Esophagus muscularis mucosa (tissue), 4 donors: Measurements from ENCODE around the gene CMTM2. TPM values are rescaled to one million over a fixed set of nuclear protein-coding genes. Genes with fewer than 3 reads are reported as not detected.

Experiments used
- DNase-seq: peaks from one replicate; pipeline ENCODE4 v3.0.0-alpha.2; 2017; ENCODE audit errors: extremely low spot score
- H3K27ac ChIP-seq, 4 donors: fragments of 200-600 bp; sonication (generic); replicated peaks in 1 of 4; 1 replicate in 3 of 4; 2 replicates in 1 of 4; pipeline ENCODE4 v1.5.1; 2016 to 2019; ENCODE audit warnings: mild to moderate bottlenecking in 1 of 4
- H3K27me3 ChIP-seq, 4 donors: fragments of 200-600 bp; sonication (generic); one replicate each; pipeline versions ENCODE4 v1.5.1 to v1.6.0; 2016 to 2019
- H3K36me3 ChIP-seq, 4 donors: fragments of 200-600 bp; sonication (generic); one replicate each; pipeline ENCODE4 v1.5.1; 2016 to 2019
- H3K4me1 ChIP-seq, 4 donors: fragments of 200-600 bp; sonication (generic); one replicate each; pipeline ENCODE4 v1.5.1; 2016 to 2019
- H3K4me3 ChIP-seq, 4 donors: fragments of 200-600 bp; sonication (generic); 1 replicate in 2 of 4; 2 replicates in 2 of 4; pipeline ENCODE4 v1.5.1; 2016 to 2019; ENCODE audit warnings: mild to moderate bottlenecking in 4 of 4, moderate library complexity in 1 of 4
- H3K9me3 ChIP-seq, 4 donors: fragments of 200-600 bp; sonication (generic); 1 replicate in 3 of 4; 2 replicates in 1 of 4; pipeline ENCODE4 v1.5.1; 2016 to 2019
- EP300 ChIP-seq: sonication (generic); formaldehyde crosslinking; IDR thresholded peaks from one replicate; pipeline ENCODE4 v1.6.1; 2017; ENCODE audit warnings: antibody characterized with exemption
- POLR2A ChIP-seq: fragments of 450-650 bp; IDR thresholded peaks from one replicate; pipeline ENCODE4 v1.6.1; 2017; ENCODE audit warnings: antibody characterized with exemption, moderate library complexity, mild to moderate bottlenecking, low read depth
- POLR2AphosphoS5 ChIP-seq, 2 donors: sonication (generic); formaldehyde crosslinking; IDR thresholded peaks; one replicate each; pipeline ENCODE4 v1.6.1; 2017; ENCODE audit warnings: antibody characterized with exemption in 2 of 2
- WGBS: methylation state at CpG from one replicate; pipeline ENCODE4 v1.1.5; 2018; 5-methylcytosine and 5-hydroxymethylcytosine counted together
- intact Hi-C: fragments of 100-400 bp; cut with DNase I; formaldehyde crosslinking; loops from one replicate; pipeline ENCODE4 v1.15.1; 2023
- total RNA-seq, 4 donors: library from RNA; depleted of rRNA; stranded (reverse); fragments of >200 nt; gene quantifications; one replicate each; pipeline versions ENCODE4 v1.1.0 to v1.2.1, GENCODE V29; 2016
- TF ChIP-seq, protein P1 (sequence below), 3 experiments: fragments of 200-600 bp in 2 of 3; fragments of 450-650 bp in 1 of 3; sonication (generic) in 2 of 3; IDR thresholded peaks; one replicate each; pipeline ENCODE4 v1.5.1; 2017 to 2019; ENCODE audit warnings: antibody characterized with exemption in 3 of 3, mild to moderate bottlenecking in 2 of 3, moderate library complexity in 1 of 3

The CMTM2 gene
- total RNA-seq, 4 donors from 2014 or later = 1.8 TPM; not detected in 3

DNA sequence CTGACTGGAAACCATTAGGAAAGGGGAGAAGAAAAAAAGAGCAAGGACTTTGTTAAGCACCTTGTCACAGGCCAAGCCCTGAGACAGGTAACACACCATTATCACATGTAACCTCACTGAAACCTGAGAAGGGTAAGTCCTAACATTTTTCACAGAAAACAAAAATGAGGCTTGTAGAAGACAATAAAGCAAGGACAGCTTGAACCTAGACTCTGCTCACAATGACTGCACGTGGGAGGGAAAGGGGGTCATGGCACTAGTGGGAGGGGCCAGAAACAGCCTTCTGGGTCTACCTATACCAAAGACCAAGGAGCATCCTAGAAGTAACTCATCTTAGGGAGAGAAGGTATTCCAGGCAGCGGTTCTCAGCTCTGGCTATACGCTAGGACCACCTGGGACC lies 36.9 kb upstream of the CMTM2 start:
- intact Hi-C loops = no loop called here
- TF ChIP-seq POLR2A (no peak), EP300 (no peak), POLR2AphosphoS5 (IDR thresholded peaks at IDR 0.05) (no peak)
- TF ChIP-seq, protein P1, sequence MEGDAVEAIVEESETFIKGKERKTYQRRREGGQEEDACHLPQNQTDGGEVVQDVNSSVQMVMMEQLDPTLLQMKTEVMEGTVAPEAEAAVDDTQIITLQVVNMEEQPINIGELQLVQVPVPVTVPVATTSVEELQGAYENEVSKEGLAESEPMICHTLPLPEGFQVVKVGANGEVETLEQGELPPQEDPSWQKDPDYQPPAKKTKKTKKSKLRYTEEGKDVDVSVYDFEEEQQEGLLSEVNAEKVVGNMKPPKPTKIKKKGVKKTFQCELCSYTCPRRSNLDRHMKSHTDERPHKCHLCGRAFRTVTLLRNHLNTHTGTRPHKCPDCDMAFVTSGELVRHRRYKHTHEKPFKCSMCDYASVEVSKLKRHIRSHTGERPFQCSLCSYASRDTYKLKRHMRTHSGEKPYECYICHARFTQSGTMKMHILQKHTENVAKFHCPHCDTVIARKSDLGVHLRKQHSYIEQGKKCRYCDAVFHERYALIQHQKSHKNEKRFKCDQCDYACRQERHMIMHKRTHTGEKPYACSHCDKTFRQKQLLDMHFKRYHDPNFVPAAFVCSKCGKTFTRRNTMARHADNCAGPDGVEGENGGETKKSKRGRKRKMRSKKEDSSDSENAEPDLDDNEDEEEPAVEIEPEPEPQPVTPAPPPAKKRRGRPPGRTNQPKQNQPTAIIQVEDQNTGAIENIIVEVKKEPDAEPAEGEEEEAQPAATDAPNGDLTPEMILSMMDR (IDR thresholded peaks at IDR 0.05) = no peak
- DNase-seq = no peak
- H3K4me1 ChIP-seq = peaks cover 2 to 5% (median 3%) of the 10 kb centered on the region in 4 donors
- no peak overlapping the region for H3K27ac ChIP-seq
- H3K27me3 ChIP-seq = no peaks in the 10 kb centered on the region
- H3K9me3 ChIP-seq = no peaks in the 10 kb centered on the region
- H3K36me3 ChIP-seq = peaks cover 6 to 95% (median 62%) of the 10 kb centered on the region in 4 donors
- no peak overlapping the region for H3K4me3 ChIP-seq
- WGBS = 81% methylated on average over 3 of the region's 3 CpGs

DNA sequence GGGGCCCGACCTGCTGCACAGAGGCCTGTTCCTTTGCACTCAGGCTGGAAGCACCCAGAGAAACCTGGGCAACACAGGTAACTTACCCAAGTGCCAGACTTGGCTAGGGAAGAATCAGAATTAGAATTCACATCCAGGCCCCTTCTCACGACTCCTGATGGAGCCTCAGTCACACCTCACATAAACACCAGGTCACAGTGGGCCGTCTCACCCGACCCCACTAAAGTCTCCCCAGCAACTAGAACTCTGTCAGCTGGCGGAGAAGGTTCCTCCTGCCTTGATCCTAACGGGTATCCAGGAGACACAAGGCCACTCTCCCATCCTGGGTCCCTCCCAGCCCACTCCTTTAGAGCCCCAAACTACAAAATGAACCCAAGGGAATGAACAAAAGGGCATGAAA lies 35.7 kb upstream of the CMTM2 start:
- H3K36me3 ChIP-seq = peaks cover 0 to 83% (median 60%) of the 10 kb centered on the region in 4 donors
- no peak overlapping the region for H3K27ac ChIP-seq
- intact Hi-C loops = no loop called here
- H3K27me3 ChIP-seq = no peaks in the 10 kb centered on the region
- no peak for TF ChIP-seq POLR2AphosphoS5 (IDR thresholded peaks at IDR 0.05)
- TF ChIP-seq, protein P1 (IDR thresholded peaks at IDR 0.05) = no peak
- no peaks in the 10 kb centered on the region for H3K9me3 ChIP-seq
- peaks cover 7 to 17% (median 11%) of the 10 kb centered on the region in 4 donors for H3K4me1 ChIP-seq
- DNase-seq = no peak
- WGBS = 78% methylated on average over 6 of the region's 6 CpGs
- no peak overlapping the region for H3K4me3 ChIP-seq

DNA sequence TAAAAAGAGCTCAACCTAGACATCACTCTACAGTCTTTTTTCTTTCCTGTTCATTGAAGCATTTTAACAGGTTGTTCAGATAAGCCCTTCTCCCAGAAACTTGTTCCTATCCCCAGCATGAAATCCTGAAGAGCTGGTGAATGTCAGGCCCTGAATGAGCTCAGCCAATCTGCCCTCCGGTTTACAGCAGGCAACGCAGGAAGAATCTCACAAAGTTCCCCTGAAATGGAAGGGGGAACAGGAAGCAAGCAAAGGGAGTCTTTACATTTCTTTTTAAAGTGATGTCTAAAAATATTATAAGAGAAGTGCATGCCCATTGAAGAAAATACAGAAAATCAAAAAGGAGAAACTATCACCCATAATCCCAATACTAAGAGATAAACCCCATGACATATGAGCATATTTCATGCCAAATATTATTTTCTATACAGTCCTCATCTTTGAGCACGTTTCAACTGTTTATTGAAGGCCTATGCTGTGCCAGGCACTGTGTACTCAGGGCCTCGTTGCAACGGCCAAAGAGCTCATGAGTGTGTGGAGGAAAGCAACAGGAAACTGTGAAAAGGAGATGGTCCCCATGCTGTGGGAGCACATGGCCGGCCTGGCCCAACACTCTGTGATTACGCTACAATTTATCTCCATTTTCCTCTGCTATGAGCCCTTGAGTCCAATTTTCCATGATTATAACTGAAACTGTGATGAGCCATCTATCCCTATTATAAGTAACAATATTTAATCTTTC lies 35.1 kb upstream of the CMTM2 start:
- H3K27ac ChIP-seq = no peak overlapping the region
- H3K36me3 ChIP-seq = peaks cover 0 to 77% (median 55%) of the 10 kb centered on the region in 4 donors
- H3K4me1 ChIP-seq = peaks cover 10 to 23% (median 16%) of the 10 kb centered on the region in 4 donors
- DNase-seq = no peak
- no peaks in the 10 kb centered on the region for H3K9me3 ChIP-seq
- TF ChIP-seq, protein P1 (IDR thresholded peaks at IDR 0.05) = no peak
- no peak for TF ChIP-seq POLR2AphosphoS5 (IDR thresholded peaks at IDR 0.05)
- no peak for TF ChIP-seq POLR2A
- no peak for TF ChIP-seq EP300
- WGBS = 76% methylated on average over 7 of the region's 7 CpGs
- H3K4me3 ChIP-seq = no peak overlapping the region
- intact Hi-C loops = no loop called here
- H3K27me3 ChIP-seq = no peaks in the 10 kb centered on the region

DNA sequence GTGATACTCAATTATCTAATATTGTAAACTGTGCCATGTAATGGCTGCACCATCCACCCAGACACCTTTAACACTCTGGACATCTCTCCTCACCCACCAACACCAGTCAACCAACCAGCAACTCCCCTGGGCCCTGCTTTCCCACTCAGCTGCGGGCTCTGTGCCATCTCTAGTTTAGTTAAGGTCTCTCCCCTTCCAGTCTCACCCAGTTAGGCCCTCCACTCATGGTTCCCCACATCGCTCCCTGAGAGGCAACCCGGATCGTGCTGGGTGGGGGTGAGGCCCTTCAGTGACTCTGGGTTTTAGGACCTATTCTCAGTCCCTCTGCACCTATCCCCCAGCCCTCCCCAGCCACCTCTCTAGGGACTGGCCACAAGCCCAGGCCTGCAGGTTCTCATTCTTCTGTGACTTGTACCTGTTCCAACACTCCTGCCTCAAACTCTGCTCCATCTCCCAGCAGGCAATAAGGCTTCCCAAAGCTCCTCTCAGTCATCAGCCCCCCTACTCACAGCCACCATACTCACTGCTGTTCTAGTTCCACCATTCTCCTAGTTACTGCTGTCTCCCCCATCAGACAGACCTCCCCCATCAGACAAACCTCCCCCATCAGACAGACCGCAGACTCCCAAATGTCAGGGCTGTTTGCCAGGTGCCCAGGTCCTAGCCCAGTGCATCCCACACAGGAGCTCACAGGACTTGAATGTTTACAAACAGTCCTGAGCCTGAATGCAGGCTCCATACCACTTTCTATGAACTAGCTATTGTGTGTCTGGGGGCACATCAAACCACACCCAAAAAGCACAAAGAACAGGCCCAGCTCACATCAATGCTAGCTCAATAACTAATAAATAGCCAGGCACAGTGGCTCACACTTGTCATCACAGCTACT lies 31.9 kb upstream of the CMTM2 start:
- intact Hi-C loops = no loop called here
- Histone ChIP-seq H3K4me3 (no peak overlapping the region), H3K9me3 (no peaks in the 10 kb centered on the region), H3K4me1 (peaks cover 28 to 49% (median 41%) of the 10 kb centered on the region in 4 donors), H3K36me3 (peaks cover 0 to 49% (median 41%) of the 10 kb centered on the region in 4 donors), H3K27me3 (no peaks in the 10 kb centered on the region), H3K27ac (peak overlapping the region in 3 of 4 donors; percentile 95 to 99 (median 98))
- TF ChIP-seq POLR2A (no peak), EP300 (no peak), POLR2AphosphoS5 (IDR thresholded peaks at IDR 0.05) (no peak)
- TF ChIP-seq, protein P1 (IDR thresholded peaks at IDR 0.05) = no peak
- DNase-seq = no peak
- WGBS = 91% methylated on average over 5 of the region's 5 CpGs
